ENCODE results near the gene LRRN1.

DNA sequence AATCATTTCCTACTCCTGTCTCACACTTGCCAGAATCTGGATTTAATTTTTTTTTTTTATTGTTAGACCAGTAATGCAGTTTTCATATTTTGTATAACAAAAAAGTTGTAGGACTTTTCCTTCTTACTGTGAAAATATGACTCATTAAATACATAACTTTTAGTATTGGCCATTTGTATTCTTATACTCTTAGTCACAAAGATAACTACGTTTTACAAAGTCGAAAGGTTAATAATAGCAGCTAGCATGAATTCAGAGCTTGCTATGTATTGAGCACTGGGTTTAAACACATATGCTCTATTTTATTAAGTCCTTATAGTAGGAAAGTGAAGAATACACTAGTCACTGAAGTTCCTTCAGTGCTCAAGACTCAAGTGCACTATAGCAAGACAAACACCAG, 43.1 kb downstream of the LRRN1 start:
- TF ChIP-seq EZH2 (IDR thresholded peaks at IDR 0.05; ENCODE audit: borderline replicate concordance, low read depth, low read length, severe bottlenecking): no peak
- TF ChIP-seq, protein P1, sequence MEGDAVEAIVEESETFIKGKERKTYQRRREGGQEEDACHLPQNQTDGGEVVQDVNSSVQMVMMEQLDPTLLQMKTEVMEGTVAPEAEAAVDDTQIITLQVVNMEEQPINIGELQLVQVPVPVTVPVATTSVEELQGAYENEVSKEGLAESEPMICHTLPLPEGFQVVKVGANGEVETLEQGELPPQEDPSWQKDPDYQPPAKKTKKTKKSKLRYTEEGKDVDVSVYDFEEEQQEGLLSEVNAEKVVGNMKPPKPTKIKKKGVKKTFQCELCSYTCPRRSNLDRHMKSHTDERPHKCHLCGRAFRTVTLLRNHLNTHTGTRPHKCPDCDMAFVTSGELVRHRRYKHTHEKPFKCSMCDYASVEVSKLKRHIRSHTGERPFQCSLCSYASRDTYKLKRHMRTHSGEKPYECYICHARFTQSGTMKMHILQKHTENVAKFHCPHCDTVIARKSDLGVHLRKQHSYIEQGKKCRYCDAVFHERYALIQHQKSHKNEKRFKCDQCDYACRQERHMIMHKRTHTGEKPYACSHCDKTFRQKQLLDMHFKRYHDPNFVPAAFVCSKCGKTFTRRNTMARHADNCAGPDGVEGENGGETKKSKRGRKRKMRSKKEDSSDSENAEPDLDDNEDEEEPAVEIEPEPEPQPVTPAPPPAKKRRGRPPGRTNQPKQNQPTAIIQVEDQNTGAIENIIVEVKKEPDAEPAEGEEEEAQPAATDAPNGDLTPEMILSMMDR (IDR thresholded peaks at IDR 0.05; ENCODE audit: borderline replicate concordance, extremely low read depth, low read length, poor library complexity, severe bottlenecking): no peak

Measured in DND-41 (cell line).